ENCODE measurements around the gene CCR7.

The CCR7 gene, protein sequence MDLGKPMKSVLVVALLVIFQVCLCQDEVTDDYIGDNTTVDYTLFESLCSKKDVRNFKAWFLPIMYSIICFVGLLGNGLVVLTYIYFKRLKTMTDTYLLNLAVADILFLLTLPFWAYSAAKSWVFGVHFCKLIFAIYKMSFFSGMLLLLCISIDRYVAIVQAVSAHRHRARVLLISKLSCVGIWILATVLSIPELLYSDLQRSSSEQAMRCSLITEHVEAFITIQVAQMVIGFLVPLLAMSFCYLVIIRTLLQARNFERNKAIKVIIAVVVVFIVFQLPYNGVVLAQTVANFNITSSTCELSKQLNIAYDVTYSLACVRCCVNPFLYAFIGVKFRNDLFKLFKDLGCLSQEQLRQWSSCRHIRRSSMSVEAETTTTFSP

GRCh38 chr17:40564883-40565768 lies at the start of gene CCR7:
CCR7 (minus strand) TSS chr17:40565472; CDS start chr17:40565409, 63 bp downstream.
- DNase-seq: peak; percentile 45 to 93 (median 76)

GRCh38 chr17:40614431-40615067 lies 49.3 kb upstream of the CCR7 start:
- DNase-seq: no peak

- no peak for DNase-seq
These were observed 48.3 kb upstream of the CCR7 start for GRCh38 chr17:40613467-40614154.

DNA sequence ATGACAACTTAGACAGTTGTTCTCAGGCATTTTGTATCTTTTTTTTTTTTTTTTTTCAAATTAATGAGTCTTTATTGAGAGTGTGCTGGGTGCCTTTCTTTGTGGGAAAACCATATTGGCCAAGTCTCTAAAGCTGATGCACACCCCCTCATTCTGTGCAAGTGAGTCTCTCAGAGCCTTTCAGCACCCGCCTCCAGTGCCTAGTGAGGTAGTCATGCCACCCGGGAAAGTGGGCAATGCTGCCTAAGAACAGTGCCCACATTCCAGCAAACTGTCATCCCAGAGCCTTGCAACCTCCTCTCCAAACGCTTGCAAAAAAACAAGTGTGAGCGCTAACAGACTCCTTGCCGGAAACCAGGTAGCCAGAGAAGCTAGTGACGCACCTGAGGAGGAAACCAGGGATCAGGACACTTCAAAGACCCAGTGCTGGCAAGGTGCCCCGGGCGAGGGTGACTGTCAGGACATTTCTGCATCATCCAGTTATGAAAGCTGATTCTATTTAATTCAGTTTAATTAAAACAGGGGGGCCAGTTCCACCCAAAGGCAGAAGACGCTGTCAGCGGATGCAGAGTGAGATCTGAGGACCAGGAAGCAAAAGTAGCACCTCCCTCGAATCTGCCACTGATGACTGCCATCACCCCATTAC lies 47.5 kb upstream of the CCR7 start:
- peak in 3 of 4 experiments; percentile 21 to 76 (median 76) for DNase-seq

DNA sequence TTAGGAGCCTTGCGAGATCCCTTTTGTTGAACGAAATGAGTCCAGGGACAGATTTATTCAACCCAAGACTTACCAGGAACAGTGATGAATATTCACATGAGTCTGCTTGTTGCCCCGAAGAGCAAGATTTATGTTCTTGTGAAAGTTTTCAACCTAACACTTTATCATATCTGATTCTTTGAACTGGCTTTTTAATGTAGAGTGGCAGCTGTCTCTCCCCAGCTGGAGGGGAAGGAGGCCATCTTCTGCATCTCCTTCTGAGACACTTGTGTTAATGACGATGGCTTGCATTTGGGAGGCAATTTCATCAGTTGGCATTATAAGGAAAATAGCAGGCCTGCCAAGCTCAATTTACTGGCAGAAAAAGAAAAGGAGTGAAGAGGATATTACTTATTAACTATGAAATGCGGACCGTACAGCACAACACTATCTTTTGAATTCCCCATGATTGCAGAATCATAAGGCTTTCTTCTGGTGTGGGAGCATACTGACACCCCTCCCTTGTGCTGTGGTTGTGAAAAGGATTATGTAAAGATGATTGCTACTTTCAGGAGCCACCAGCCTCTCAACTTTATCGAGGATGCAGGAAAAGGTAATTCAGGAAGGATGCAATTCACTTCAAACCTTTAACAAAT lies 46.7 kb upstream of the CCR7 start:
- no peak for DNase-seq

DNA sequence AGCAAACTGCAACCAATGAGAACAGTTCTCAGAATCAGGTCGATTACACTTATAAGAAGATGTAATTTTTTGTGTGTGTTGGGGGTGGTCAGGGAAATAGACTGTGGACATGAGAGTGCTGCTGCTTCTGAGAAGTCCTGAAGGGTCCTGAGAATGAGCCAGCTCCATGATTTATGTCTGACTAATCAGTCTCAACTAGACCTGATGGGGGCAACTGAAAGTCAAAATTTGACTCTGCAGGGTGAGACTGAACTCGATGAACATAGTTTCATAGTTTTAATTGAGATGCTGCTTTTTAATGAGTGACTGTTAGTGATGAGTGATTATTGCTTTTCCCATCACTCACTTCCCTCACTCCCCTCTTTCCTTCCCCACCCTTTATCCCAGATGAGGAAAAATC lies 45.1 kb upstream of the CCR7 start:
- no peak for DNase-seq

- no peak for DNase-seq
These were observed 42.8 kb upstream of the CCR7 start for GRCh38 chr17:40608061-40608581.

DNA sequence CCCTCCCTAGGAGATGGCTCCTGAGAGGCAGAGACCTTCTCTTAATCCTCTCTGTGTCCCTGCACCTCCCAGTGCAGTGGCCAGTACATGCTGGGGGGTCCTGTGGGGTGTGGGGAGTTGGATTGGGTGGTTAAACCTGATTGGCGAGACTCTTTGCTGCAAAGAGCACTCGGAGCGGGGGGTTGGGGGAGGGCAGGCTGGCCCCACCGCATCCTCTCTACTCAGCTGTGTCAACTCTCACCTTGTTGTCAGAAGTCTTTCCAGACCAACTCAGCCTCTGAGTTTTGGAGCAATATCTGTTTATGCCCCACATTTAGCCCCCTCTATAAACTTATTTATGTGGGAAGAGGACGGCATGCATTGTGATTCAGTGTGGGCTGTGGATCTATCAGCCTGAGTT lies 42.4 kb upstream of the CCR7 start:
- DNase-seq: peak in 2 of 4 experiments; percentile 43 to 57

GRCh38 chr17:40606548-40607353 lies 41.5 kb upstream of the CCR7 start:
- DNase-seq: no peak

- DNase-seq: peak in 3 of 4 experiments; percentile 20 to 59 (median 53)
These were observed 40.0 kb upstream of the CCR7 start for GRCh38 chr17:40605306-40605705.

- no peak for DNase-seq
These were observed 39.2 kb upstream of the CCR7 start for GRCh38 chr17:40604327-40605080.

DNA sequence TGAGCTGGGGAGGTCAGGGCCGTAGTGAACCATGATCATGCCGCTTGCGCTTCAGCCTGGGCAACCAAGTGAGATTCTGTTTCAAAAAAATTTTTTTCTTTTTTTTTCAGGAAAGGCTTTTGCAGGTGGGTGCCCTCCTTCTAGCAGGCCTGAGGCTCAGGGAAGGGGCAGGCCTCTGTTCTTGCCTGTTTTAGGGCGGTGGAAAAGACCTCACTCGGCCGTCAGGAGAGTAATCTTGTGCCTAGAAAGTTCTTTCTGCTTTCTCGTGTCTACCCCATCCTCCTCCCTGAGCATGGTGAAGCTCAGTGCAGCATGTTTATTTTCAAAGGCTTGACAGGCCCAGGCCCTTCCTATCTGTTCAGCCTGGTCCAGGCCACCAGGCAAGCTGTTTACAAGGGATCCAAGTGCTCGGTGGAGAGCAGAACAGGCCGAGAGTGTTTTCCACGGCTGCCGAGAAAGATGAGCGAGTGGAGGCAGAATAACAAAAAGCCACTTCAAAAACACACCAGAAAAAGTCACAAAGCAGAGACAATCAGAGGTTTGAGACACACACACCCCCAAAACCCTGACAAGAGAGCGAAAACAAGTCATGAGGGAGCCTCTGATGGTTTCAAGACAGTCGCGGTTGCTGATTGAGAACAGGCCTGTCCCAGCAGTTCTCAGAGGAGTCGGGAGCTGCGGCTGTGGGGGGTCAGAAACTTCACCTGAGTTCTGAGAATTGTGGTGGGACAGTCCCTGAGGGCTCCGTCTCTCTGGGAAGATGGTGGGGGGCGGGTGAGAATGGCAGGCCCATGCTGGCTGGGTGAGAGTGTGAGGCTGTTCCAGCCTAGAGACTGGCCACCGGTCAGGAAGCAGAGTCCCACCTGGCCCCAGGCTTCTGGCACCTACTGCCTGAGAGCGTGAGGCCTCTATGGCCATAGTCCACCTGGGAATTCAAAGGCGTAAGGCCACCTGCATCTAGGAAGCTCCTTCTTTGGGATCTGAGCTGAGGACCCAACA lies 37.5 kb upstream of the CCR7 start:
- DNase-seq: peak; percentile 37 to 80 (median 60)

- no peak for DNase-seq
These were observed 35.3 kb upstream of the CCR7 start for GRCh38 chr17:40600486-40601046.

- DNase-seq: no peak
These were observed 34.1 kb upstream of the CCR7 start for GRCh38 chr17:40599468-40599763.

DNA sequence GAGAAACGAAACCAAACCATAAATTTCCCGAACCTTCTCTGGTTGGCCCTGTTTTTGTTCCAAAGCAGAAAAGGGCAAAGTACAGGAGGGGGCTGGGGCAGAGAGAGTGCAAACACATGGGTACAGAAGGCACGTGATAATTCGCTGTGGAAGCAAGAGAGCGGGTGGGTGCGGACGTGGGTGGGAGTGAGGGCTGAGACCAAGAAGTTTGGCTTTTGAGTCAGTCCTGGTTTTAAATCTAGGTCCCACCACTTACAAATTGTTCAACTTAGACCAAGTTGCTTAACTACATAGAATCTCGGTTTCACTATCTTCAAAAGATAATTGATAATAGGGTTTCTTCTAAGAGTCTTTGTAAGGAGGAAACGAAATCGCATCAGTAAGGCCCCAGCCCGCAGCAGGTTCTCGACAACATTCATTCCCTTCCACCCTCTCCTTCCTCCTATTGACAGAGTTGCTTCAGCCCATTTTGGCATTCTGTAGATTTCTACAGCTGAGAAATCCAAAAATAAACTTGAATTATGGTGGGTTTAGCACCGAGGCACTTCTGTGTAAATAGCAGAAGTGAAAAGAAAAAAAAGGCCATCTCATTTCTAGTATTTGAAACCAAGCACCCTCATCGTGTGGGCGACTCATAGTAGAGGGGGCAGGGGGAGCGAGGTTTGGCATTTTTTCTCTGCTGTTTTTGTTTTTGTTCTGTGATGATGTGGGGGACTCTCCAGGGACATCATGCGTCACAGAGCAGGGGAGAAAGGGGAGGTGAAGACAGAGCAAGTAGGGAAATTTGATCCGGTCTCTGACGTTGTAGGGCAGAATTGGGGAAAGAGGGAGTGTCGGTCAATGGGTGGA lies 33.6 kb upstream of the CCR7 start:
- peak; percentile 21 to 51 (median 42) for DNase-seq

DNA sequence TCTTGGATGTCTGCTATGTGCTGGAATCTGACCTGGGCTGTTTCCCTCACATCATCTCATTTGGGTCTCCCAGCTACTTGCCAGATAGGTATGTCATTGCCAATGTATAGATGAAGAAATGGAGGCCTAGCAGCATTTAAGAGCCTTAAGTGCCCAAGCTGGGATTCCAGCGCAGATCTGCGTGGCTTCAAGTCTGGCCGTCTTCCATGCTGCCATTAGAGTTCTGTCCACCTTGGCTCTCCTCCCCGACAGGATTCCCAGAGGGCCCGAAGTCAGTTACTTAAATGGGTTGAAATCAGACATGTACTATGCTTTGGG lies 33.0 kb upstream of the CCR7 start:
- no peak for DNase-seq

DNA sequence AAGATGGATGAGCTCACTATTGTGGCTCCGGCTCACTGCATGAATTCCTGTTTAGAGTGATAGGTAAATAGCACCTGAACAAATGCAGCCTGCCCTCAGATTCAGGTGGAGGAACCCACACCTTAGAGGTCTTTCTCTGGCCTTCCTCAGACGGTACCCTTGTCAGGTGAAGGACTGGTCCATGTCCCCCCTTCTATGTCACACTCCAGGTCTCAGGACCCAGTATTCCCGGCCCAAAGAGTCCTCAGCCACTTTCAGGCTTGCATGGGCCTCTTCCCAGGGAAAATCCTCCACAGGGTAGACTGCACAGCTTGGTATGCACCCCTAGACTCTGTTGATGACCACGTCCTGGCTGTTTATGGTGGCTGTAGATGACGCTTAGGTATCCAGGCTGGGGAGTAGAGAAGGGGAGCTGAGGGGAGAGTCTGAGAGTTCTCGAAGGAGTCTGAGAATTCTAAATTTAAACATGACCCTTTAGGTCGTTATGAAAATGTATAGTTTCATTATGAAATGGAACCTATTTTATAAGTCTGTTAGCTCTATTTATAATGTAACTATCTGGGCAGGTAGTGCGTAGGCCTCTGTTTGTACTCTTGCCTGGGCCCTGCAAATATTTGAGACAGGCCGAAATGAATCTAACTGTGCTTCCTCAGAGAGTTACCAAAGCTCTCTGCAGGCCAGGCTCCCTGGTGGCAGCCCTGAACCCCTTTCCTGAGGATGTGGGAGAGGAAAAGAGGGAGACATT lies 32.5 kb upstream of the CCR7 start:
- DNase-seq: no peak
